Measurements from ENCODE around the gene RAB7A.

The RAB7A gene

DNA sequence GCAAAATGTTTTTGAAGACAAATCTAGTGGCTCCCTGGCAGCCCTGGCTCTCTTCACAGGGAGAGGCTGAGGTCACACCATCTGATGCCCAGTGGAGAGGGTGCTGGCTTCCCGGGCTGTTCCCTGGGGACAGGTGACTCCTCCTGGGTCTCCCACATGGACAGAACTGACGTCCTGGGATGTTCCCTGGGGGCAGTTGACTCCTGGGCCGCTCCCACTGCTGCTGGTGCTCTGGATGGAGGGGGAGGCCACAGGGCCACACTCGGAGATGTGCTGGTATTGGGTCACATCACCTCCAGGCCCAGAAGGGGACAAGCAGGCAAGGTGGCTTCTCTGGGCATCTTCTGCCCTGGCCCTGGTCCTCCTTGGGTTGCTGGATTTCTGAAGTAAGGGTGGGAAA lies 125.6 kb downstream of the RAB7A start:
- DNase-seq (ENCODE audit: low read depth): no peak

DNA sequence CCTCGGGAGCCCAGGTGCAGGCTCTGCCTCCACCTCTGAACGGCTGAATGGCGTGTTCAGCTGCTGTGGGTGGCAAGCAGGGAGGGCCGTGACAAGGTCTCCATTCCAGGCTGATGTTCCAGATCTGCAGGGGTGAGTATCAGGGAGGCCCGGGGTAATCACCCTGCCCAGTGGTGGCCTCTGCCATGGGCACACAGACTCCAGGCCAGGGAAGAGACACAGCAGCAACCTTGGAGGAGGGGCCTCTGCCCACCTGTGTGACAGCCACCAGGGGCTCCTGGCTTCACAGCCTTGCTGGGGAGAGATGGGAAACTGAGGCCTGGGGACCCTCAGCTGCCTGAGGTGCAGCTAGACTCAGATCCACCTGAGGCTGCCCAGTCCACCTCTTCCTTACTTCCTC lies 127.8 kb downstream of the RAB7A start:
- no peak for DNase-seq (ENCODE audit: low read depth)

DNA sequence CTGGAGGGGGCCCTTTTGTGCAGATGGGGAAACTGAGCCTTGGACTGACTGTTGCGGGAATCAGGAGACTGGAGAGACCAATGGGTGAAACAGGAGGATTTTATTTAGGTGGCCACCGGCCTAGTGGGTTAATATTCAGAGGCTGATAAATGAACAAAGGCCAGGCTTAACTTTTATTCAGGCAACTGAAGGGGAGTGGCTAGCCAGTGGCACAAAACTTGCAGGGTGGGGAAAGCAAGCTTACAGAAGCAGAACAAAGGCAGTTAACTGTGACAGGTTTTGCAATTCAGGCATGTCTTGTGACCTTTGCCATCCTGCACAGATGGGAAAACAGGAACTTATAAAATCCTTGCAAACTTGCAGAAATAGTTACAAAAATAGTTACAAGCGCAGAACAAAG lies 128.5 kb downstream of the RAB7A start:
- no peak for DNase-seq (ENCODE audit: low read depth)

DNA sequence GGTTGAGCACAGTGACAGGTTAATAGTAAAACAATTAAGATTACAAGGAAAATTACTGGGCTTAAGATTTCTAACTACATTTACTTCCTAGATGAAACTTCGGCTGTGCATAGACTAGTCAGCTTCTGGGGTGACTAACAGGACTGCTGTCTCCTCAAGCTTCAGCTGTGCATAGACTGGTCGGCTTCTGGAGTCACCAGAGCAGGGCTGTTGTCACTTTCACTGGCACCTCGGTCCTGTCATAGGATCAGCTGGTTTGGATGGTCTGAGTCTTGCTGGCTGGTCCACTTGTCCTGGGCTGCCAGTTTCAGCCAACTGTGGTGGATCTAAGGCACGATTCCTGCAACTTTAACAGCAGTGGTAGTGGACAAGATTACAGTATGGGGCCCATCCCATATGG lies 129.6 kb downstream of the RAB7A start:
- no peak for DNase-seq (ENCODE audit: low read depth)

DNA sequence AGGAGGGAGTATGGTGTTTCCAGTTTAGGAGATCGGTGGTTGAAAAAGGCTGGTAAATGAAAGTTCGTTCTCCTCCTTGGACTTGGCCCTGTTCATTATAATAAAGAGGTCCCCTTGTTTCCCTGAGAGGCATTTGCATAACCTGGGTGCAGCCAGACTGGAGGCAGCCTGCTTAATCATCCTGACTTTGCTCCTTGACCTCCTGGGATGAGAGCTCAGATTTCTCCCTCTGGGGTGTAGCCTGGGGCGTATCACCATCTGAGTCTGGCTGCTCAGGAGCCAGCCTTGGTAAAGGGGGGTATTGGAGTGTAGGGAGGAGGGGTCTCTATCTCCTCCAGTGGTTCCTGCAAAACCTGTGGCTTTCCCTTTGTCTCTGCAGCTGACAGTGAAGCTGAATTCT lies 132.2 kb downstream of the RAB7A start:
- DNase-seq (ENCODE audit: low read depth): no peak

DNA sequence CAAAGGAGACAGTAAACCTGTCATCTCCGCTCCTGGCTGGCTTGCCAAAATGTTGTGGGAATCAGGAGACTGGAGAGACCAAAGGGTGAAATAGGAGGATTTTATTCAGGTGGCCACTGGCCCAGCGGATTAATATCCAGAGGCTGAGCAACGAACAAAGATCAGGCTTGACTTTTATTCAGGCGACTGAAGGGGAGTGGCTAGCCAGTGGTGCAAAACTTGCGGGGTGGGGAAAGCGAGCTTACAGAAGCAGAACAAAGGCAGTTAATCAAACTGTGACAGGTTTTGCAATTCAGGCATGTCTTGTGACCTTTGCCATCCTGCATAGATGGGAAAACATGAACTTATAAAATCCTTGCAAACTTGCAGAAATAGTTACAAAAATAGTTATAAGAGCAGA lies 133.6 kb downstream of the RAB7A start:
- DNase-seq (ENCODE audit: low read depth): no peak

DNA sequence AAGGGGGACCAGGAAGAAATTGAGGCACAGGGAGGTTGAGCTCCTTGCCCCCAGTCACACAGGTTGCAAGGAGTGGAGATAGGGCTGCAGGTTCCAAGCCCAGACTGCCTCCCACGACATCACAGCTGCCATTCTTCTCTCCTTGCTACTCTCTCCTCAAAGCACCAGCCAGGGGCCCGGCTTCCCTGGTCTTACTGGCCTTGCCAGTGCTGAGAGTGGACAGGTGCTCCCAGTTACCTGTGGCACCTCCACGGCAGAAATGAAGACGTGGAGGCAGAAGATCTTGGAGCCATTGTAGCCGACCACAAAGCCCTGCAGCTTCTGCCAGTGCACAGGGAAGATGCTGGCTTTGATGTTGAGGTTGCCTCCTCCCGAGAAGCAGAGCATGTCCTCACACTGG lies 135.5 kb downstream of the RAB7A start:
- DNase-seq (ENCODE audit: low read depth): no peak

DNA sequence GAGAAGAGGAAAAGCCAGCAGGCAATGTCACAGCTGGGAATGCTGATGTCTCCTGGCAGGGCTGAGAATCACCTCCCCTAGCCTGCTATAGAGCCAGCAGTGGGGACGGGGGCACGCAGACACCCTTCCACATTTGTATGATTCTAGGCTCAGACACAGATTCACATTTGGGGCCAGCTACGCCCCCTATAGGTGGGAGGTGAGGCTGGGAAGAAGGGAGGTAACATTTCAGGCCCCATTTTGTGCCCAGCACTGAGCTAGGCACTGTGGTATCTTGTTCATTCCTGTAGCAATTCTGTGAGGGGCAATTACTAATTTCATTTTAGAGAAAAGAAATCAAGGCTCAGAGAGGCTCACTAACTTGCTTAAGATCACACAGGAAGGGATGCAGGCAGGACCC lies 137.6 kb downstream of the RAB7A start:
- no peak for DNase-seq (ENCODE audit: low read depth)
